Dermis microvascular lymphatic vessel endothelial cell (primary cell): Measurements from ENCODE around the gene MGAT5. TPM values are rescaled to one million over a fixed set of nuclear protein-coding genes. Genes with fewer than 3 reads are reported as not detected.
A peak's percentile ranks its signal among the peaks of the same experiment; 100 is the strongest.

Source experiments
- DNase-seq, 2 donors: peaks; one replicate each; pipeline versions ENCODE4 v3.0.0 to v3.0.0-alpha.2; 2010; ENCODE audit warnings: low read depth in 2 of 2
- total RNA-seq: library from RNA; depleted of rRNA; stranded (reverse); fragments of >200 nt; gene quantifications from 2 replicates; pipeline ENCODE4 v1.2.1, GENCODE V29; 2014

Gene MGAT5
- total RNA-seq, 1 donor from 2014 or later = 82.4 TPM

DNA sequence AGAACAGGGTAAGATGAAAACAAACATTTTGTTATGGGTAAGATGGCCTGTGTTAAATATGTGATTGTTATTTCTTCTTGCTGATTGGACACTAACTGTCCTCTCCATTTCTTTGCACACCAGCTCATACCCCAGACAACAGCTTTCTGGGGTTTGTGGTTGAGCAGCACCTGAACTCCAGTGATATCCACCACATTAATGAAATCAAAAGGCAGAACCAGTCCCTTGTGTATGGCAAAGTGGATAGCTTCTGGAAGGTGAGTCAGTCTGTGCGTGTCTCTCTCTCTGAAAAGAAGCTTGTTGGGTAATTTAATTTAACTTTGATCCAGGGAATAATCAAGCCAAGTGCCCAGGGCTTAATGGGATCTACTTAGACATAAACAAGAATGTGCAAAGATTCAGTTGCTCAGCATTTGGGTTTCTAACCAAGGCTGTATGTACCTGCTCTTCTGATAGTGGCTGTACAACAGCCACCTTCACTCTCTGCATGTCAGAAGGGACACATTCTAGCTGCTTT lies 108.3 kb downstream of the MGAT5 start:
- no peak for DNase-seq

DNA sequence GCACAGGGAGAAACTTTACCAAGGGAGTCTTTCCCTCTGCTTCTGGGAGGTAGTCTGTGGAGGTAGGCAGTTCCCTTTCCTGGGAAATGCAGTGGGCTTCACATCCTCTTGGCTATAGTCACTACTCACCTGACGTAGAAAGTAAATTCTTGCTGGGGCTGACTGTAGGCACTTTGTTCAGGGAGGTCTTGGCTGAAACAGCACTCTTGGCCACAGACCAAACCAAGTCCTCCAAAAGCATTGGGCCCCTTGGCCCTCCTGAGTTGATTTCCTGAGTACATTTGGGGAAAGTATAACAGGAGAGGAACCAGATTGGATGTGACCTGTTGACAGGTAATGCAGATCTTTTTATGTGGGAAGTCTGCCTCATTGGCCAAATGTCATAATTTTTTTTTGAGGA lies 108.9 kb downstream of the MGAT5 start:
- DNase-seq = no peak

DNA sequence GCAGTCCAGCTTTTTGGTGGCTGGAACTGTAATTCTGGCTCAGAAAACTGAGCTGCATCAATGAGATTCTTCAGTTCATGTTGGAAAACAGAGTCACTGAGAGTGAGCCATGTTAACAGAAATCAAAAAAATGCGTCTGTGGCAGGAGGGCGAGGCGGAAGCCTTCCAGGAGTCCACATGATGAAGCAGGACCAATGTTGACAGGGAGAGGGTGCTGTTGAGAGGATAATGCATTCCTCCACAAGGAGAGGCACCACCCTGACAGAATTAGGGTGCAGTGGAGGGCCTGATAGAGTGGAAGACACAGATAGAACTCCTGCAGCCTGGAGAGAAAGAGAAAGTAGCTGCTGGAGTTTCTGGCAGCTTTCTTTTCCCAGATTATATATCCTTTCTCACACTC lies 111.5 kb downstream of the MGAT5 start:
- DNase-seq = no peak

- no peak for DNase-seq
These were observed 112.5 kb downstream of the MGAT5 start for GRCh38 chr2:134366359-134366758.

DNA sequence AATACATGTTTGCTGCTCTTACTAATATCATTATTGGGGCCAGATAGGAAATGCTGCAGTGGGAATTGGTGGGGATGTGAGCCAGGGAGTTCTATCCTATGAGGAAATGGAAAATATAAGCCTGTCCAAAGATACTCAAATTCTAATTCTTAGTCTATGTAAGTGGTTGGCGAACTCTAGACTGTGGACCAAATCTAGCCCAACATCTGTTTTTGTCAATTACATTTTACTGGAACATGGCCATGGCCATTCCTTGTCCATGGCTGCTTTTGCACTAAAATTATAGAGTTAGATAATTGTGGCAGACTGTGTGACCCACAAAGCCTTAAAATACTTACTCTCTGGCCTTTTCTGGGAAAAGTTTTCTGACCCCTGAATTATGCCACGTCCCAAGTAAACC lies 113.3 kb downstream of the MGAT5 start:
- peak in 1 of 2 donors; percentile 54 for DNase-seq

DNA sequence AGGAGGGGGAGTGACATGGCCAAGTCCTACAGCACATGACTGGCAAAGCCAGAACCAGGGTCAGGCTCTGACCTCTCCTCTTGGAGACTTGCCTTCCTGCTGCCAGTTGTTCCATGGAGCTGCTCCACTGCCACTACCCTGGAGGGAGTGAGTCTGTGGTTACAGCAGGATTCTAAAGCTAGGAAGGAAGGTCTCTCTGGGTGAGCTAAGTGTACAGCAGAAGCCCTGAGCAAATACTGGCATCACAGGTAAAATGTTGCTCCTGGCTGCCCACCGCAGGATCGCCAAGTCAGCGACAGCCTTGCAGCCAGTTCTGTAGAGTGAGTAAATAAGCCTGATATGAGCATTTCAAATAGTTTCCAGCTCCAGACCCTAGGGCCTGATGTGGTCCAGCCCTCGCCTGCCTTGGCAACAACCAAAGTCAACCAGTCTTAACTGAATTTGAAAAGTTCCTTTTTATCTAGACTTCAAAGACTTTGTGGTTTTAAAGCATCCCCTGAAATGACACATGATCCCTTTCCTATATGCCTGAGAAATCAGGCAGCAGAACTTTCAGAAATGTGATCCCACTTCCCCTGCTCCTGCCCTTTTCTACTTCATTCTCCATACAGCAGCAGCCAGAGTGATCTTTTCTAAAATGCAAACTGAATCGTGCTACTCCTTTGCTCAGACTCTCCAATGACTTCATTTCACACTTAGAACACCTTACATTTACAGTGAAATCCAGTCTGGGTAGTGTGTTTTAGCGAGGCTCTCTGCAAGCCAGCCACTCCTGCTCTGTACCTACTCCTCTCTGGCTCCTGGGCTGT lies 114.3 kb downstream of the MGAT5 start:
- DNase-seq = peak in 1 of 2 donors; percentile 25

DNA sequence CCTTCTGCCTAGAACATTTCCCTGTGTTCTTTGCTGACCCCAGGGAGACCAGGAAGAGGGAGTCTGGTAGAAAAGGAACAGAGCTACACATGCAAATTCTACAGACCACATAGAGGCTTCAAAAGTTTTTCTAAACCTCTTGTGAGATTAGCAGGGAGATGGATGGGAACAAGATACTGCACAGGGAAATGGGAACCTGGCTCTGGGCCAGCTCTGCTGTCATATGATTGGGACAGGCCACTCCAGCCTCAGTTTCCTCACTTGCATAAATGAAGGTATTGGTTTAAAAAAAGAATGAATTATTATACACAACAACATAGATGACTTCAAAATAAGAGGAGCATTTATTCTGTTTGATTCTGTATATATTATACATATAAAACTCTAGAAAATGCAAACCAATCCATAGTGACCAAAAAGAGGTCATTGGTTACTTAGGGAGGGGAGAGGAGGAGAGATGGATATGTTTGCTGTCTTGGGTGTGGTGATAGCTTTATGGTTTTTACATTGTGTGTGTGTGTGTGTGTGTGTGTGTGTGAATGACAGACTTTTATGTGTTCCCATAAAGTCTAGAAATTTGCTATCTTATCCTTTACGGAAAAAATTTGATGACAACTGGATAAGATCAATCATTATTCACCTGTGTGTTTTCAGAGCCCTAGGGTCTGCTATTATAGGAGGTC lies 115.5 kb downstream of the MGAT5 start:
- no peak for DNase-seq

- no peak for DNase-seq
These were observed 117.0 kb downstream of the MGAT5 start for GRCh38 chr2:134370655-134371445.

GRCh38 chr2:134372141-134372540 lies 118.3 kb downstream of the MGAT5 start:
- DNase-seq = no peak

GRCh38 chr2:134372611-134373131 lies 118.8 kb downstream of the MGAT5 start:
- no peak for DNase-seq

DNA sequence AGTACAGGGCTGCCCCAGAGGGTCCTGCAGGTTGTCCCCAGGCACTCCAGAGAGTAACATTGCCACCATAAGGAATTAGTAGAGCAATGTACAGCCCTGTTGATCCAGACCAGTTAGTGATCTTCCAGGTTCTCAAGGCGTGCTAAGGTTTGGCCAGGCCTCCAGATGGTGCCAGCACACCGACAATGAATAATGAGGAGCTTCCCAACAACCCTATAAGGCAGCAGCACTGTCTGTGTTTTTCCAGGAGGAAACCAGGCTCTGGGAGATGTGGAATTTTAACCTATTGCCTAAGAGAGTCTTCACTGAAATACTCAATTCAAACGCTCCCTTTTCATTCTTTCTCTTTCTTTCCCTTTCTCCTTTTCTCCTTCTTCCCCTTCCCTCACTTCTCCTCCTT lies 122.1 kb downstream of the MGAT5 start:
- peak in 1 of 2 donors; percentile 81 for DNase-seq

GRCh38 chr2:134377730-134378129 lies 123.9 kb downstream of the MGAT5 start:
- no peak for DNase-seq

DNA sequence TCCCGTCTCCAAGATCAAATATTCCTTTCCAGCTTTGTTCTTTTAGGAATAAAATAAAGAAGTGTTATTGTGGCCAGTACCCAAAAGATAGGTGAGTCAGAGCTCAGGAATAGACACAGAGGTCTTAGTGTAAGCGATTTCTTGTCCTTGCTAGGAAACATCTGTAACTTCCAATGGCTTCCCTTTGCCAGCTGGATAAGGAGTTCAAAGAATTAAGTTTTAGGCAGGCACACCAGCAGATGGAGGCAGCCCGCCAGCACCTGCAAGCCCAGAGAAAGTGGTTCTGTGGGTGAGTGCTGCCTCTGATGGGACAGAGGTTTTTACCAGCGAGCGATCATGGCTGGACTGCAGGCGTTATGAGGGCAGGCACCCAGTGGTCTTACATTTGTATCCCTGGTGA lies 125.4 kb downstream of the MGAT5 start:
- peak in 1 of 2 donors; percentile 76 for DNase-seq

- no peak for DNase-seq
These were observed 125.8 kb downstream of the MGAT5 start for GRCh38 chr2:134379722-134380121.

DNA sequence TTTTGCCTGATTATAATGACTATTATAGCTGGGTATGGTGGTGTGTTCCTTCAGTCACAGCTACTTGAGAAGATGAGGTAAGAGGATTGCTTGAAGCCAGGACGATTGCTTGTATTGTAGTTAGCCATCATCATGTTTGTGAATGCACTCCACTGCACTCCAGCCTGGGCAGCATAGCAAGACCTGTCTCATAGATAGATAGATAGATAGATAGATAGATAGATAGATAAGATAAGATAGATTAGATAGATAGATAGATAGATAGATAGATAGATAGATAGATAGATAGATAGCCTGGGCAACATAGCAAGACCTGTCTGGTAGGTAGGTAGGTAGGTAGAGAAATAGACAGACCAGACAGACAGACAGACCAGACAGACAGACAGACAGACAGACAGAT lies 127.3 kb downstream of the MGAT5 start:
- DNase-seq = no peak

GRCh38 chr2:134384131-134384530 lies 130.3 kb downstream of the MGAT5 start:
- no peak for DNase-seq

GRCh38 chr2:134385195-134385594 lies 131.3 kb downstream of the MGAT5 start:
- DNase-seq = no peak

GRCh38 chr2:134386310-134386709 lies 132.4 kb downstream of the MGAT5 start:
- no peak for DNase-seq

DNA sequence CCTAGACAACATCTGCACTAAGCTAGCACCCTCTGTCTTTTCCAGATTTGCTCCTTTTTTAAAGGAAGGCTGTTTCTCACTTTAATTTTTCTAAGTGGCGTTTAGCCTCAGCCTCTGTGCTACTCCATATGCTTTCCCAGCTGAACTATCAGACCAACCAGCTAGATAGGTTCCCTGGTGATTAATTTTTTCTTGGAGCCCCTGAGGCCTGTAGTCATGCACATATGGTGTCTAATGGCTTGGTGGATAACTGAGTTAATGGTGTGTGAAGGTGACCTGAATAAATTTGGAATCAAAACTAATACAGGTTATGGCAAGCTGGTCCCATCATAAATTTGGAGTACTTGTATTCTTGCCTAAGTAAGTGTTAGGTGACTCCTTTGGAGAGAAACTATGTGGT lies 135.5 kb downstream of the MGAT5 start:
- DNase-seq = no peak

DNA sequence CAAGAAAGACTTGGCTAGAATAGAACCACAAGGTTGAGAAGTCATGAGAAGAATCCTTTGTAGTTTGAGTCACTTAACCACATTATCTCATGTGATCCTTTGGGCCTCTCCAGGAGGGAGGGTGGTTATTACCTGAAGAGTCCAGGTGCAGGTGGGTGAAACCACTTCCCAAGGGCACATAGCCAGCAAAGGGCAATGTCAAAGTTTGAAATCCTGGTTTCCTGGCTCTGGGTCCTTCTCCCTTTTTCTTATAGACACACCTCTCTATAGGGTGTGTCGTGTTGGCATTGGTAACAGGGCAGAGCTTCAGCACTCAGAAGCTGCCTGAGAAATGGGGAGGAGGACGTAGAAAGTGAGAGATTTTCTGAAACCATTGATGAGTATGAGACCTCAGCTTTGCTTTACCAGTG lies 137.9 kb downstream of the MGAT5 start:
- DNase-seq = no peak

GRCh38 chr2:134392442-134393074 lies 138.7 kb downstream of the MGAT5 start:
- no peak for DNase-seq
